SK-N-SH (cell line): ENCODE measurements around the gene OPHN1. TPM values are rescaled to one million over a fixed set of nuclear protein-coding genes. Genes with fewer than 3 reads are reported as not detected.

Experiments
- CTCF ChIA-PET: fragments of 300-600, 350-600 bp; formaldehyde crosslinking; extraction: SDS; loops from one replicate; lab custom pipeline; 2021; lab: Yijun Ruan, JAX
- POLR2A ChIA-PET: fragments of 350-600 bp; sonication (Branson Sonifier 250); formaldehyde crosslinking; extraction: SDS; loops from one replicate; lab custom pipeline; 2020; ENCODE audit warnings: antibody characterized with exemption, inconsistent platforms; lab: Yijun Ruan, JAX
- DNase-seq: peaks from one replicate; pipeline ENCODE4 v3.0.0; 2012
- H2AFZ ChIP-seq: fragments of 200-600 bp; sonication (generic); 2 replicates; pipeline ENCODE4 v1.8.1; 2016; ENCODE audit warnings: antibody characterized with exemption, mild to moderate bottlenecking, low read depth
- H3F3A ChIP-seq: fragments of 200-600 bp; sonication (generic); replicated peaks from 2 replicates; pipeline ENCODE3; 2016; ENCODE audit warnings: antibody characterized with exemption, mild to moderate bottlenecking; ENCODE audit not compliant: insufficient read depth
- H3K27ac ChIP-seq, 2 experiments: fragments of 200-500 bp in 1 of 2; fragments of 200-600 bp in 1 of 2; sonication (Bioruptor generic) in 1 of 2; sonication (generic), shearing (Covaris generic) in 1 of 2; 2 replicates each; pipeline versions ENCODE4 v1.5.1 to v1.6.1; 2014 to 2016; ENCODE audit warnings: low read depth in 2 of 2, inconsistent platforms in 1 of 2, low read length in 1 of 2, mild to moderate bottlenecking in 1 of 2, mixed read lengths in 1 of 2
- H3K27me3 ChIP-seq: fragments of 200-600 bp; sonication (generic), shearing (Covaris generic); 2 replicates; pipeline ENCODE4 v1.6.1; 2016; ENCODE audit warnings: mixed run types; ENCODE audit not compliant: insufficient read depth
- H3K36me3 ChIP-seq, 2 experiments: fragments of 200-500 bp in 1 of 2; fragments of 200-600 bp in 1 of 2; sonication (Bioruptor generic) in 1 of 2; sonication (generic) in 1 of 2; replicated peaks in 1 of 2; 2 replicates each; pipeline versions ENCODE3 to v1.5.1; 2014 to 2016; ENCODE audit warnings: low read length in 1 of 2, mild to moderate bottlenecking in 1 of 2; ENCODE audit not compliant: insufficient read depth in 2 of 2, control insufficient read depth in 1 of 2
- H3K4me1 ChIP-seq, 2 experiments: fragments of 200-500 bp in 1 of 2; fragments of 200-600 bp in 1 of 2; sonication (Bioruptor generic) in 1 of 2; sonication (generic), shearing (Covaris generic) in 1 of 2; 2 replicates each; pipeline versions ENCODE4 v1.5.1 to v1.6.1; 2014 to 2016; ENCODE audit warnings: low read depth in 1 of 2, low read length in 1 of 2, mixed run types in 1 of 2; ENCODE audit not compliant: insufficient read depth in 2 of 2, control insufficient read depth in 1 of 2
- H3K4me2 ChIP-seq: fragments of 200-600 bp; sonication (generic), shearing (Covaris generic); 2 replicates; pipeline ENCODE4 v1.6.1; 2017; ENCODE audit warnings: mixed run types
- H3K4me3 ChIP-seq, 2 experiments: fragments of 200-500 bp in 1 of 2; fragments of 200-600 bp in 1 of 2; sonication (Bioruptor generic) in 1 of 2; sonication (generic), shearing (Covaris generic) in 1 of 2; 2 replicates each; pipeline versions ENCODE4 v1.5.1 to v1.8.1; 2014 to 2016; ENCODE audit warnings: low read depth in 2 of 2, inconsistent platforms in 1 of 2, low read length in 1 of 2, mild to moderate bottlenecking in 1 of 2, mixed read lengths in 1 of 2, moderate library complexity in 1 of 2
- H3K79me2 ChIP-seq: fragments of 200-600 bp; sonication (generic); 2 replicates; pipeline ENCODE4 v1.8.1; 2017; ENCODE audit warnings: mild to moderate bottlenecking; ENCODE audit not compliant: insufficient read depth
- H3K9ac ChIP-seq: fragments of 200-600 bp; sonication (generic); 2 replicates; pipeline ENCODE4 v1.6.1; 2017; ENCODE audit warnings: mixed run types
- H3K9me2 ChIP-seq: fragments of 200-600 bp; sonication (generic); 2 replicates; pipeline ENCODE4 v1.6.1; 2017; ENCODE audit warnings: mixed run types
- H3K9me3 ChIP-seq: fragments of 200-600 bp; sonication (generic); 2 replicates; pipeline ENCODE4 v1.6.1; 2017; ENCODE audit warnings: mixed run types, mild to moderate bottlenecking, moderate library complexity
- H4K20me1 ChIP-seq: fragments of 200-600 bp; sonication (generic); 2 replicates; pipeline ENCODE4 v1.6.1; 2017; ENCODE audit warnings: mild to moderate bottlenecking, mixed run types; ENCODE audit not compliant: insufficient read depth
- CHD2 ChIP-seq: fragments of 150-350 bp; IDR thresholded peaks from 2 replicates; pipeline ENCODE4 v1.6.1; 2018; ENCODE audit warnings: low read length; ENCODE audit not compliant: partially characterized antibody
- ELF1 ChIP-seq: IDR thresholded peaks from 2 replicates; pipeline ENCODE4 v1.4.0; 2012
- EP300 ChIP-seq, 2 experiments: IDR thresholded peaks; 2 replicates each; pipeline versions ENCODE4 v1.4.0 to v1.6.1; 2012; ENCODE audit warnings: borderline replicate concordance in 1 of 2, low read depth in 1 of 2, low read length in 1 of 2
- FOXJ3 ChIP-seq: sonication (generic); formaldehyde crosslinking; IDR thresholded peaks from 2 replicates; pipeline ENCODE4 v1.5.1; 2020; ENCODE audit warnings: mild to moderate bottlenecking, missing genetic modification reagents
- JUND ChIP-seq: IDR thresholded peaks from 2 replicates; pipeline ENCODE4 v1.4.0; 2012
- NFIC ChIP-seq: IDR thresholded peaks from 2 replicates; pipeline ENCODE4 v1.4.0; 2012; ENCODE audit warnings: borderline replicate concordance
- SIN3A ChIP-seq: IDR thresholded peaks from 2 replicates; pipeline ENCODE4 v1.6.1; 2012; ENCODE audit warnings: low read depth, mild to moderate bottlenecking, low read length, moderate library complexity, borderline replicate concordance
- TCF12 ChIP-seq: IDR thresholded peaks from 2 replicates; pipeline ENCODE4 v1.4.0; 2012
- TEAD4 ChIP-seq: IDR thresholded peaks from 2 replicates; pipeline ENCODE4 v1.4.0; 2012; ENCODE audit warnings: mild to moderate bottlenecking, borderline replicate concordance; ENCODE audit not compliant: insufficient read depth
- WGBS: methylation state at CpG from one replicate; pipeline ENCODE4 v1.1.6; 2017; ENCODE audit warnings: low lambda C conversion rate; 5-methylcytosine and 5-hydroxymethylcytosine counted together
- polyA plus RNA-seq, 3 experiments: library from polyadenylated mRNA; depleted of rRNA; stranded (reverse); fragments of >200 nt; gene quantifications; 2 replicates each; pipeline ENCODE4 v1.2.3, GENCODE V29; 2012
- TF ChIP-seq, protein P1 (sequence below): IDR thresholded peaks from 2 replicates; pipeline ENCODE4 v1.4.0; 2012; ENCODE audit warnings: low read depth
- TF ChIP-seq, protein P2 (sequence below): fragments of 200-600 bp; sonication (generic); IDR thresholded peaks from 2 replicates; pipeline ENCODE4 v1.6.1; 2017; ENCODE audit warnings: antibody characterized with exemption, mild to moderate bottlenecking, moderate library complexity

OPHN1 gene
- polyA plus RNA-seq, 1 of the 3 experiments (the other 2 are of a cell fraction) = 1.7 TPM

DNA sequence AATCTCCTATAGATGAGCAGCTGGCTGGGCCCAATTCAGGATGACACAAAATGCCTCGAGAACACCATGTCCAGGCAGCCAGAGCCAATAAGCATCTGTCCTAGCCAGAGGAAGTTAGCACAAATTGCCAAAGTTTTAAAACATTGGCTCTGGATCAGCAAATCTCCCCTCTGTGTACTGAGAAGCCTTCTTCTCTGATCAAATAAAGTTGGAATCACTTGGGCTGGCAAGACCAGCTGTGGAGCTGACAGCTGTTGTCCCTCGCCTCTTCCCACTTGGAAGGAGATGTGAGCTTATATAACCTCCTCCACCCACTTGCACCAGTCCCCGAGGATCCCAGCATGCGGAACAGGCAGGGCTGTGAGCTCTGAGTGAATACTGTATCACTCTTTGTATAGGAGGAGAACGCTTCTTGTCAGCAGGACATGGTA lies 183.9 kb downstream of the OPHN1 start:
- Histone ChIP-seq H3K4me2 (no peak overlapping the region), H3K9me3 (no peaks in the 10 kb centered on the region), H3K27me3 (no peaks in the 10 kb centered on the region), H3F3A (no peaks in the 10 kb centered on the region), H3K79me2 (no peaks in the 10 kb centered on the region), H3K27ac (no peak overlapping the region), H3K9me2 (no peaks in the 10 kb centered on the region), H3K9ac (no peak overlapping the region), H2AFZ (no peak overlapping the region), H3K36me3 (no peaks in the 10 kb centered on the region), H4K20me1 (no peaks in the 10 kb centered on the region), H3K4me3 (no peak overlapping the region), H3K4me1 (no peaks in the 10 kb centered on the region)
- no peak for TF ChIP-seq ELF1
- TF ChIP-seq EP300 (IDR thresholded peaks at IDR 0.05; ENCODE audit: borderline replicate concordance in 1 of 2, low read depth in 1 of 2, low read length in 1 of 2) = no peak
- no peak for TF ChIP-seq SIN3A
- TF ChIP-seq CHD2 = no peak
- TF ChIP-seq NFIC = no peak
- TF ChIP-seq, protein P1, sequence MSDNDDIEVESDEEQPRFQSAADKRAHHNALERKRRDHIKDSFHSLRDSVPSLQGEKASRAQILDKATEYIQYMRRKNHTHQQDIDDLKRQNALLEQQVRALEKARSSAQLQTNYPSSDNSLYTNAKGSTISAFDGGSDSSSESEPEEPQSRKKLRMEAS = no peak
- TF ChIP-seq FOXJ3 (CRISPR knock-in tag) = no peak
- no peak for TF ChIP-seq TEAD4
- no peak for TF ChIP-seq TCF12
- ChIA-PET POLR2A (no interaction called here), CTCF (no interaction called here)
- DNase-seq = no peak
- 45% methylated on average over 5 of the region's 5 CpGs for WGBS

DNA sequence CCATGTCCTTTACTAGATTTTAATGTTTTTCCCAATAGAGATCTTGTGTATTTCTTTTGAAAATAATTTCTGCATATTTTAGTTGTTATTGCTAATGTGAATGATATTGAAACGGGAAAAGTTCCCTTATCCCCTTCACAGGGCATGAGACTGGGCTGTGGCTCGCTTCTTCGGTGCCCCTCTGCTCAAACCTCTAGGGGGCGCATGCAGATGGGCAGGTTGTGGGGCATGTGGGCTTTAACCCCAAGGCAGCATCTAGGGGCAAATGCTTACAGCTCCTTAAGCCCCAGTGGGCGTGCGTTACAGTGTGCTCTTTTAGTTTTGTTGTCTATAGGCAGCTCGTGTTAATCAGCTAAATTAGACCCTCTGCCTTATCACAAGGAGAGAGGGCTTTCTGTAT lies 194.7 kb downstream of the OPHN1 start:
- no peaks in the 10 kb centered on the region for H4K20me1 ChIP-seq
- 66% methylated on average over 7 of the region's 7 CpGs for WGBS
- no peaks in the 10 kb centered on the region for H3K79me2 ChIP-seq
- H3K9me2 ChIP-seq = no peaks in the 10 kb centered on the region
- CTCF ChIA-PET = interaction anchor here (0.6 to 0.9 kb wide), 3 partner anchors 23 to 281 kb away, joined by 3 read pairs; no protein-coding TSS in a partner anchor
- H3K9me3 ChIP-seq = no peaks in the 10 kb centered on the region
- H3K4me2 ChIP-seq = no peak overlapping the region
- H2AFZ ChIP-seq = no peak overlapping the region
- TF ChIP-seq, protein P2, sequence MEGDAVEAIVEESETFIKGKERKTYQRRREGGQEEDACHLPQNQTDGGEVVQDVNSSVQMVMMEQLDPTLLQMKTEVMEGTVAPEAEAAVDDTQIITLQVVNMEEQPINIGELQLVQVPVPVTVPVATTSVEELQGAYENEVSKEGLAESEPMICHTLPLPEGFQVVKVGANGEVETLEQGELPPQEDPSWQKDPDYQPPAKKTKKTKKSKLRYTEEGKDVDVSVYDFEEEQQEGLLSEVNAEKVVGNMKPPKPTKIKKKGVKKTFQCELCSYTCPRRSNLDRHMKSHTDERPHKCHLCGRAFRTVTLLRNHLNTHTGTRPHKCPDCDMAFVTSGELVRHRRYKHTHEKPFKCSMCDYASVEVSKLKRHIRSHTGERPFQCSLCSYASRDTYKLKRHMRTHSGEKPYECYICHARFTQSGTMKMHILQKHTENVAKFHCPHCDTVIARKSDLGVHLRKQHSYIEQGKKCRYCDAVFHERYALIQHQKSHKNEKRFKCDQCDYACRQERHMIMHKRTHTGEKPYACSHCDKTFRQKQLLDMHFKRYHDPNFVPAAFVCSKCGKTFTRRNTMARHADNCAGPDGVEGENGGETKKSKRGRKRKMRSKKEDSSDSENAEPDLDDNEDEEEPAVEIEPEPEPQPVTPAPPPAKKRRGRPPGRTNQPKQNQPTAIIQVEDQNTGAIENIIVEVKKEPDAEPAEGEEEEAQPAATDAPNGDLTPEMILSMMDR = peak; percentile 53
- TF ChIP-seq JUND = no peak
- POLR2A ChIA-PET = no interaction called here
- H3K9ac ChIP-seq = no peak overlapping the region
- no peaks in the 10 kb centered on the region; the same call in 1 of the 2 replicates for H3K27me3 ChIP-seq
- H3F3A ChIP-seq = no peaks in the 10 kb centered on the region
- H3K36me3 ChIP-seq = no peaks in the 10 kb centered on the region
- H3K4me3 ChIP-seq = no peak overlapping the region
- H3K4me1 ChIP-seq = no peaks in the 10 kb centered on the region
- DNase-seq = peak; percentile 2
- H3K27ac ChIP-seq = no peak overlapping the region
